ENCODE measurements around the gene DLGAP4.
A peak's percentile ranks its signal among the peaks of the same experiment; 100 is the strongest.

The DLGAP4 gene

GRCh38 chr20:36574366-36575135, 268.4 kb downstream of the DLGAP4 start:
- Histone ChIP-seq H3K36me3 (replicated peaks; ENCODE audit: insufficient read depth, low read length) (no peaks in the 10 kb centered on the region), H4K20me1 (ENCODE audit: insufficient read depth, low read length) (no peaks in the 10 kb centered on the region), H3K4me3 (ENCODE audit: low read length) (peak overlapping the region; percentile 78), H3K9ac (ENCODE audit: low read length) (peak overlapping the region; percentile 97), H3F3A (ENCODE audit: insufficient read depth, low read length) (peaks cover 24% of the 10 kb centered on the region), H2AFZ (ENCODE audit: low read length) (peak overlapping the region; percentile 81; the same call in 1 of the 2 replicates), H3K79me2 (ENCODE audit: low read length) (peaks cover 52% of the 10 kb centered on the region), H3K4me1 (ENCODE audit: low read length) (0 out of 2 replicates have a peak, but pooled peaks cover 9% of the 10 kb centered on the region), H3K27me3 (replicated peaks; ENCODE audit: insufficient read depth, low read length) (no peaks in the 10 kb centered on the region), H3K4me2 (ENCODE audit: low read depth, low read length) (peak overlapping the region; percentile 74), H3K9me2 (replicated peaks; ENCODE audit: insufficient read depth, low read length) (no peaks in the 10 kb centered on the region), H3K9me3 (replicated peaks; ENCODE audit: insufficient read depth, low read length) (no peaks in the 10 kb centered on the region), H3K27ac (ENCODE audit: low read length) (peak overlapping the region; percentile 50; the same call in 1 of the 2 replicates)
- TF ChIP-seq CTCF (IDR thresholded peaks at IDR 0.05; ENCODE audit: low read length) (no peak), EZH2phosphoT487 (IDR thresholded peaks at IDR 0.05; ENCODE audit: low read length) (no peak), EZH2 (optimal IDR thresholded peaks at IDR 0.05; ENCODE audit: low read depth, low read length) (no peak)
- peak; percentile 46 for DNase-seq

- Histone ChIP-seq H3K4me1 (ENCODE audit: low read length) (0 out of 2 replicates have a peak, but pooled peaks cover 9% of the 10 kb centered on the region), H4K20me1 (ENCODE audit: insufficient read depth, low read length) (no peaks in the 10 kb centered on the region), H3K4me2 (ENCODE audit: low read depth, low read length) (no peak overlapping the region), H3K4me3 (ENCODE audit: low read length) (no peak overlapping the region), H3K9me3 (replicated peaks; ENCODE audit: insufficient read depth, low read length) (no peaks in the 10 kb centered on the region), H3K27me3 (replicated peaks; ENCODE audit: insufficient read depth, low read length) (no peaks in the 10 kb centered on the region), H3F3A (ENCODE audit: insufficient read depth, low read length) (peaks cover 24% of the 10 kb centered on the region), H3K36me3 (replicated peaks; ENCODE audit: insufficient read depth, low read length) (no peaks in the 10 kb centered on the region), H3K9ac (ENCODE audit: low read length) (no peak overlapping the region), H3K9me2 (replicated peaks; ENCODE audit: insufficient read depth, low read length) (no peaks in the 10 kb centered on the region), H3K79me2 (ENCODE audit: low read length) (peaks cover 58% of the 10 kb centered on the region), H3K27ac (ENCODE audit: low read length) (no peak overlapping the region), H2AFZ (ENCODE audit: low read length) (no peak overlapping the region)
- TF ChIP-seq EZH2 (optimal IDR thresholded peaks at IDR 0.05; ENCODE audit: low read depth, low read length) (no peak), CTCF (IDR thresholded peaks at IDR 0.05; ENCODE audit: low read length) (no peak), EZH2phosphoT487 (IDR thresholded peaks at IDR 0.05; ENCODE audit: low read length) (no peak)
- DNase-seq = no peak
Measured at GRCh38 chr20:36576081-36576445, 269.9 kb downstream of the DLGAP4 start.
